ENCODE measurements around the gene PLSCR3.

GRCh38 chr17:7423679-7424078 is 29.4 kb upstream of the PLSCR3 start:
- TF ChIP-seq CTCF (IDR thresholded peaks at IDR 0.05), result no peak
- TF ChIP-seq POLR2A (IDR thresholded peaks at IDR 0.05), result no peak

All from thyroid gland (tissue), 4 donors.